CD14-positive monocyte (primary cell): ENCODE data around the gene SGMS1. TPM values are rescaled to one million over a fixed set of nuclear protein-coding genes. Genes with fewer than 3 reads are reported as not detected.

Experiments
- DNase-seq, 3 donors: peaks; one replicate each; pipeline ENCODE4 v3.0.0-alpha.2; 2011 to 2022
- H2AFZ ChIP-seq: 2 replicates; pipeline ENCODE4 v1.6.0; 2012; ENCODE audit warnings: mild to moderate bottlenecking, low read depth, low read length, inconsistent platforms; ENCODE audit not compliant: insufficient read depth, poor library complexity, severe bottlenecking
- H3K27ac ChIP-seq, 2 donors: 1 replicate in 1 of 2; 2 replicates in 1 of 2; pipeline ENCODE4 v1.5.1; 2012 to 2013; ENCODE audit warnings: low read length in 2 of 2, control low read depth in 1 of 2, inconsistent platforms in 1 of 2, low read depth in 1 of 2, mild to moderate bottlenecking in 1 of 2
- H3K27me3 ChIP-seq, 2 donors: one replicate each; pipeline versions ENCODE4 v1.6.0 to v1.6.1; 2011 to 2013; ENCODE audit warnings: low read length in 2 of 2; ENCODE audit not compliant: control insufficient read depth in 2 of 2, insufficient read depth in 2 of 2
- H3K36me3 ChIP-seq, 2 donors: replicated peaks in 1 of 2; 1 replicate in 1 of 2; 2 replicates in 1 of 2; pipeline versions ENCODE4 v1.5.1 to v1.6.1; 2012 to 2013; ENCODE audit warnings: low read length in 2 of 2, control low read depth in 1 of 2, inconsistent platforms in 1 of 2, mild to moderate bottlenecking in 1 of 2; ENCODE audit not compliant: insufficient read depth in 2 of 2, control insufficient read depth in 1 of 2
- H3K4me1 ChIP-seq, 2 donors: 1 replicate in 1 of 2; 2 replicates in 1 of 2; pipeline versions ENCODE4 v1.5.1 to v1.6.1; 2012 to 2013; ENCODE audit warnings: low read length in 2 of 2, control low read depth in 1 of 2, inconsistent platforms in 1 of 2, mild to moderate bottlenecking in 1 of 2, moderate library complexity in 1 of 2; ENCODE audit not compliant: insufficient read depth in 2 of 2, control insufficient read depth in 1 of 2
- H3K4me2 ChIP-seq: replicated peaks from 2 replicates; pipeline ENCODE3; 2012; ENCODE audit warnings: low read length, moderate library complexity, mild to moderate bottlenecking; ENCODE audit not compliant: poor library complexity, severe bottlenecking; ENCODE audit errors: extremely low read depth
- H3K4me3 ChIP-seq, 3 experiments: fragments of 200-600 bp in 1 of 3; sonication (generic) in 1 of 3; replicated peaks in 1 of 3; 1 replicate in 2 of 3; 2 replicates in 1 of 3; pipeline ENCODE4 v1.5.1; 2011 to 2013; ENCODE audit warnings: low read length in 3 of 3, mild to moderate bottlenecking in 3 of 3, control low read depth in 2 of 3, low read depth in 2 of 3, inconsistent platforms in 1 of 3, moderate library complexity in 1 of 3
- H3K79me2 ChIP-seq: 2 replicates; pipeline ENCODE4 v1.6.0; 2012; ENCODE audit warnings: mild to moderate bottlenecking, control low read depth, inconsistent platforms, low read length, moderate library complexity; ENCODE audit not compliant: insufficient read depth
- H3K9ac ChIP-seq: 2 replicates; pipeline ENCODE4 v1.6.0; 2017; ENCODE audit warnings: low read length, mild to moderate bottlenecking; ENCODE audit not compliant: insufficient read depth, poor library complexity, severe bottlenecking
- H3K9me3 ChIP-seq, 2 donors: replicated peaks in 1 of 2; 1 replicate in 1 of 2; 2 replicates in 1 of 2; pipeline versions ENCODE4 v1.5.1 to v1.6.1; 2012 to 2013; ENCODE audit warnings: low read length in 2 of 2, control low read depth in 1 of 2; ENCODE audit not compliant: control insufficient read depth in 1 of 2, insufficient read depth in 1 of 2
- H4K20me1 ChIP-seq: 2 replicates; pipeline ENCODE4 v1.6.0; 2012; ENCODE audit warnings: mild to moderate bottlenecking, low read length, control low read depth, moderate library complexity; ENCODE audit not compliant: insufficient read depth
- H3K27ac Mint-ChIP-seq, 7 donors: one replicate each; pipeline ENCODE4 v1.8.0; 2020; ENCODE audit warnings: mild to moderate bottlenecking in 7 of 7, mixed read lengths in 7 of 7, moderate library complexity in 6 of 7, inconsistent platforms in 2 of 7
- H3K27me3 Mint-ChIP-seq, 3 donors: one replicate each; pipeline ENCODE4 v1.8.0; 2021 to 2022; ENCODE audit warnings: low read depth in 3 of 3, mild to moderate bottlenecking in 3 of 3, mixed read lengths in 3 of 3, moderate library complexity in 3 of 3, inconsistent platforms in 1 of 3
- H3K36me3 Mint-ChIP-seq, 2 donors: one replicate each; pipeline ENCODE4 v1.8.0; 2020; ENCODE audit warnings: mixed read lengths in 2 of 2, inconsistent platforms in 1 of 2, mild to moderate bottlenecking in 1 of 2
- H3K4me1 Mint-ChIP-seq: one replicate; pipeline ENCODE4 v1.8.0; 2020; ENCODE audit warnings: mild to moderate bottlenecking, mixed read lengths
- H3K4me3 Mint-ChIP-seq, 2 donors: one replicate each; pipeline ENCODE4 v1.8.0; 2020; ENCODE audit warnings: mild to moderate bottlenecking in 2 of 2, mixed read lengths in 2 of 2, moderate library complexity in 1 of 2
- H3K9me3 Mint-ChIP-seq, 7 donors: one replicate each; pipeline ENCODE4 v1.8.0; 2020 to 2022; ENCODE audit warnings: mixed read lengths in 7 of 7, mild to moderate bottlenecking in 6 of 7, moderate library complexity in 6 of 7, inconsistent platforms in 2 of 7
- CTCF ChIP-seq: fragments of 200-600 bp; IDR thresholded peaks from one replicate; pipeline ENCODE4 v1.8.0; 2022; ENCODE audit warnings: antibody characterized with exemption, mild to moderate bottlenecking
- WGBS: methylation state at CpG from one replicate; pipeline ENCODE4 v1.1.5; 2013; ENCODE audit warnings: missing lambda C conversion rate; ENCODE audit not compliant: insufficient coverage; 5-methylcytosine and 5-hydroxymethylcytosine counted together
- intact Hi-C, 2 donors: fragments of 100-400 bp; cut with micrococcal nuclease; formaldehyde crosslinking; loops; one replicate each; pipeline versions ENCODE4 v1.15.0 to v1.15.1; 2023
- polyA plus RNA-seq, 3 donors: library from polyadenylated mRNA; depleted of rRNA in 1 of 3; unstranded in 2 of 3; stranded (reverse) in 1 of 3; fragments of 300-500 nt in 2 of 3; fragments of >200 nt in 1 of 3; fragmentation: Illumina TruSeq in 2 of 3; gene quantifications; 1 replicate in 2 of 3; 2 replicates in 1 of 3; pipeline ENCODE4 v1.2.3, GENCODE V29; 2012 to 2021

The SGMS1 gene
- polyA plus RNA-seq, 3 donors = 19.5 to 20.6 (median 20.4) TPM

- peaks cover 65% of the 10 kb centered on the region for H3K4me1 Mint-ChIP-seq
- H3K9me3 Mint-ChIP-seq = no peaks in the 10 kb centered on the region
- no peak for TF ChIP-seq CTCF
- intact Hi-C loops = loop anchor here in 1 of 2 donors (5.0 to 10.0 kb wide), 2 partner anchors 48 to 210 kb away; partner anchors contain the start of gene SGMS1
- Histone ChIP-seq H3K27me3 (no peaks in the 10 kb centered on the region), H3K4me3 (no peak overlapping the region), H3K9me3 (no peaks in the 10 kb centered on the region), H2AFZ (no peak overlapping the region), H3K79me2 (peaks cover 80% of the 10 kb centered on the region), H3K4me1 (peaks cover 31 to 60% of the 10 kb centered on the region in 2 donors), H4K20me1 (peaks cover 70% of the 10 kb centered on the region), H3K9ac (no peak overlapping the region), H3K36me3 (no peaks in the 10 kb centered on the region), H3K4me2 (peak overlapping the region; percentile 10), H3K27ac (no peak overlapping the region)
- H3K27ac Mint-ChIP-seq = no peak overlapping the region
- no peak for DNase-seq
- no peak overlapping the region for H3K4me3 Mint-ChIP-seq
- peaks cover 9 to 17% of the 10 kb centered on the region in 2 donors for H3K36me3 Mint-ChIP-seq
- 100% methylated on average over 1 of the region's 3 CpGs for WGBS
- H3K27me3 Mint-ChIP-seq = no peaks in the 10 kb centered on the region
These were observed 208.5 kb downstream of the SGMS1 start for GRCh38 chr10:50415292-50415691.

- H3K79me2 ChIP-seq = peaks cover 99% of the 10 kb centered on the region
- peaks cover 0 to 4% of the 10 kb centered on the region in 2 donors for H3K36me3 ChIP-seq
- peaks cover 0 to 10% (median 4%) of the 10 kb centered on the region in 7 donors for H3K9me3 Mint-ChIP-seq
- H3K4me3 ChIP-seq = no peak overlapping the region
- peak overlapping the region in 6 of 7 donors; percentile 41 to 69 (median 57) for H3K27ac Mint-ChIP-seq
- H3K4me3 Mint-ChIP-seq = no peak overlapping the region
- H3K9me3 ChIP-seq = peaks cover 0 to 8% of the 10 kb centered on the region in 2 donors
- H3K9ac ChIP-seq = no peak overlapping the region
- peak overlapping the region in 1 of 2 donors; percentile 37 for H3K27ac ChIP-seq
- WGBS = 93% methylated on average over 2 of the region's 6 CpGs
- H3K4me1 ChIP-seq = peaks cover 8 to 31% of the 10 kb centered on the region in 2 donors
- TF ChIP-seq CTCF = no peak
- no peaks in the 10 kb centered on the region for H3K27me3 ChIP-seq
- H3K27me3 Mint-ChIP-seq = no peaks in the 10 kb centered on the region
- H3K4me2 ChIP-seq = no peak overlapping the region
- peaks cover 19 to 29% of the 10 kb centered on the region in 2 donors for H3K36me3 Mint-ChIP-seq
- no peak for DNase-seq
- intact Hi-C loops = loop anchor here in 1 of 2 donors (10.0 kb wide), 1 partner anchor 215 kb away; the partner anchor contains the start of gene SGMS1
- peaks cover 42% of the 10 kb centered on the region for H3K4me1 Mint-ChIP-seq
- peaks cover 99% of the 10 kb centered on the region for H4K20me1 ChIP-seq
- no peak overlapping the region for H2AFZ ChIP-seq
These were observed 213.5 kb downstream of the SGMS1 start for GRCh38 chr10:50410066-50410811.
